Stimulated activated naive CD8-positive, alpha-beta T cell treated with anti-CD3 and anti-CD28 coated beads, Interleukin-15, Interleukin-2, amounts not matched to agents 100 ng/mL and 50 ng/mL, for 24 hours (primary cell): ENCODE results near the gene PDE6H.

Source experiments
- H3K27ac Mint-ChIP-seq: one replicate; pipeline ENCODE4 v1.8.0; 2021; ENCODE audit warnings: mild to moderate bottlenecking, mixed read lengths
- H3K27me3 Mint-ChIP-seq: one replicate; pipeline ENCODE4 v1.8.0; 2021; ENCODE audit warnings: mixed read lengths
- H3K36me3 Mint-ChIP-seq: one replicate; pipeline ENCODE4 v1.8.0; 2021; ENCODE audit warnings: low read depth, mixed read lengths
- H3K4me1 Mint-ChIP-seq: one replicate; pipeline ENCODE4 v1.8.0; 2021; ENCODE audit warnings: low read depth, mixed read lengths
- H3K4me3 Mint-ChIP-seq: one replicate; pipeline ENCODE4 v1.8.0; 2021; ENCODE audit warnings: mild to moderate bottlenecking, mixed read lengths
- H3K9me3 Mint-ChIP-seq: one replicate; pipeline ENCODE4 v1.8.0; 2021; ENCODE audit warnings: mixed read lengths

Gene PDE6H

DNA sequence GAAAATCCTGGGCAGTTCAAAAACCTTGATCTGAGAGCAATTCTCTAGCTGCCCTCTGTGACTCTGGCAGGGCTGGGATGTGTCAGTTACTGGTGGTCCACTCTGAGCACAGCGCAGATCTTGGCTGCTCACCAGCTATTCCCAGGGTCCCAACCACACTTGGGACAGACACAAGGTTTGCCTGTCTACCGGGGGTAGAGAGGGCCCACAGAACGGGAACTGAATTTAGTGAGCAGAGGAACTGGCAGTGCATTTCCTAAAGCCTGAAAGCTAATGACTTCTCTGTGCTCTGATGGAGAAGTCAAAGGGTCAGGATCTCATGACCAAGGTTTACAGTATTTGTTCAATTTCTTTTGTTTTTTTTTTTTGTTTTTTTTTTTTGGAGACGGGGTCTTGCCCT, 2.6 kb downstream of the PDE6H start:
- Mint-ChIP-seq H3K4me3 (no peak overlapping the region), H3K36me3 (no peaks in the 10 kb centered on the region), H3K9me3 (no peaks in the 10 kb centered on the region), H3K27me3 (no peaks in the 10 kb centered on the region), H3K27ac (no peak overlapping the region), H3K4me1 (peaks cover 44% of the 10 kb centered on the region)

GRCh38 chr12:14976658-14977057, 3.8 kb downstream of the PDE6H start:
- H3K36me3 Mint-ChIP-seq, result no peaks in the 10 kb centered on the region
- H3K4me3 Mint-ChIP-seq, result no peak overlapping the region
- H3K27me3 Mint-ChIP-seq, result no peaks in the 10 kb centered on the region
- no peaks in the 10 kb centered on the region for H3K9me3 Mint-ChIP-seq
- H3K27ac Mint-ChIP-seq, result no peak overlapping the region
- peaks cover 48% of the 10 kb centered on the region for H3K4me1 Mint-ChIP-seq

DNA sequence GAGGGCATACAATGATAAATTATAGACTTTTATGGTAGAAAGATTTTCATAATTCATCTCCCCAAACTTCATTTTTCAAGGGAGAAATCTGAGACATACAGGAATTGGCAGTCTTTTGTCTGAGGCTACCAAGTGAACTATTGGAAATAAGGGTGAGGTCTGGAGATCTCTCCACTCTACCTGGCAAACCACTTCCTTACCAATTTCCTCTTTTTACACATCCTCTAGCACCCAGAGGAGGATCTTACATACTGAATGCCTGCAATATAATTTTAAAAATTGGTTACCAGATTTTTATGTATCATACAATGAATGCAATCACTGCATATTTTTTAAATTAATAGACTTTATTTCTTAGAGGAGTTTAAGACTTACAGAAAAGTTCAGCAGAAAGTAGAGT, 6.6 kb downstream of the PDE6H start:
- H3K4me3 Mint-ChIP-seq, result no peak overlapping the region
- peaks cover 63% of the 10 kb centered on the region for H3K4me1 Mint-ChIP-seq
- no peaks in the 10 kb centered on the region for H3K27me3 Mint-ChIP-seq
- H3K9me3 Mint-ChIP-seq, result no peaks in the 10 kb centered on the region
- H3K36me3 Mint-ChIP-seq, result no peaks in the 10 kb centered on the region
- H3K27ac Mint-ChIP-seq, result no peak overlapping the region

GRCh38 chr12:14981049-14981448, 8.2 kb downstream of the PDE6H start:
- Mint-ChIP-seq H3K4me3 (no peak overlapping the region), H3K27me3 (no peaks in the 10 kb centered on the region), H3K4me1 (peaks cover 65% of the 10 kb centered on the region), H3K36me3 (no peaks in the 10 kb centered on the region), H3K9me3 (no peaks in the 10 kb centered on the region), H3K27ac (no peak overlapping the region)

- Mint-ChIP-seq H3K9me3 (no peaks in the 10 kb centered on the region), H3K36me3 (no peaks in the 10 kb centered on the region), H3K27me3 (no peaks in the 10 kb centered on the region), H3K4me1 (peaks cover 65% of the 10 kb centered on the region), H3K4me3 (no peak overlapping the region), H3K27ac (peak overlapping the region; percentile 11)
Observed at GRCh38 chr12:14982562-14982961, 9.7 kb downstream of the PDE6H start.

- no peaks in the 10 kb centered on the region for H3K27me3 Mint-ChIP-seq
- peaks cover 61% of the 10 kb centered on the region for H3K4me1 Mint-ChIP-seq
- H3K27ac Mint-ChIP-seq, result peak overlapping the region; percentile 11
- peak overlapping the region; percentile 9 for H3K4me3 Mint-ChIP-seq
- H3K36me3 Mint-ChIP-seq, result no peaks in the 10 kb centered on the region
- H3K9me3 Mint-ChIP-seq, result no peaks in the 10 kb centered on the region
Observed at GRCh38 chr12:14982991-14983390, 10.1 kb downstream of the PDE6H start.

GRCh38 chr12:14984036-14984435, 11.2 kb downstream of the PDE6H start:
- no peaks in the 10 kb centered on the region for H3K9me3 Mint-ChIP-seq
- H3K27me3 Mint-ChIP-seq, result no peaks in the 10 kb centered on the region
- H3K4me3 Mint-ChIP-seq, result no peak overlapping the region
- no peaks in the 10 kb centered on the region for H3K36me3 Mint-ChIP-seq
- peaks cover 50% of the 10 kb centered on the region for H3K4me1 Mint-ChIP-seq
- H3K27ac Mint-ChIP-seq, result no peak overlapping the region

GRCh38 chr12:14984766-14985285, 12.0 kb downstream of the PDE6H start:
- Mint-ChIP-seq H3K9me3 (no peaks in the 10 kb centered on the region), H3K27me3 (no peaks in the 10 kb centered on the region), H3K4me3 (no peak overlapping the region), H3K36me3 (no peaks in the 10 kb centered on the region), H3K27ac (no peak overlapping the region), H3K4me1 (peaks cover 50% of the 10 kb centered on the region)

- no peaks in the 10 kb centered on the region for H3K27me3 Mint-ChIP-seq
- no peaks in the 10 kb centered on the region for H3K36me3 Mint-ChIP-seq
- no peak overlapping the region for H3K27ac Mint-ChIP-seq
- peaks cover 48% of the 10 kb centered on the region for H3K4me1 Mint-ChIP-seq
- H3K9me3 Mint-ChIP-seq, result peaks cover 5% of the 10 kb centered on the region
- no peak overlapping the region for H3K4me3 Mint-ChIP-seq
Observed at GRCh38 chr12:14986449-14986848, 13.6 kb downstream of the PDE6H start.

- no peaks in the 10 kb centered on the region for H3K27me3 Mint-ChIP-seq
- no peak overlapping the region for H3K4me3 Mint-ChIP-seq
- H3K9me3 Mint-ChIP-seq, result peaks cover 6% of the 10 kb centered on the region
- no peak overlapping the region for H3K27ac Mint-ChIP-seq
- H3K36me3 Mint-ChIP-seq, result no peaks in the 10 kb centered on the region
- H3K4me1 Mint-ChIP-seq, result peaks cover 43% of the 10 kb centered on the region
Observed at GRCh38 chr12:14988035-14988434, 15.2 kb downstream of the PDE6H start.

- Mint-ChIP-seq H3K27ac (peak overlapping the region; percentile 0), H3K9me3 (peaks cover 6% of the 10 kb centered on the region), H3K27me3 (no peaks in the 10 kb centered on the region), H3K4me1 (peaks cover 46% of the 10 kb centered on the region), H3K36me3 (no peaks in the 10 kb centered on the region), H3K4me3 (no peak overlapping the region)
Observed at GRCh38 chr12:14989790-14990189, 16.9 kb downstream of the PDE6H start.

- Mint-ChIP-seq H3K27ac (no peak overlapping the region), H3K4me1 (peaks cover 56% of the 10 kb centered on the region), H3K27me3 (no peaks in the 10 kb centered on the region), H3K36me3 (no peaks in the 10 kb centered on the region), H3K9me3 (peaks cover 6% of the 10 kb centered on the region), H3K4me3 (no peak overlapping the region)
Observed at GRCh38 chr12:14991069-14991468, 18.2 kb downstream of the PDE6H start.

GRCh38 chr12:14992673-14993072, 19.8 kb downstream of the PDE6H start:
- no peak overlapping the region for H3K27ac Mint-ChIP-seq

DNA sequence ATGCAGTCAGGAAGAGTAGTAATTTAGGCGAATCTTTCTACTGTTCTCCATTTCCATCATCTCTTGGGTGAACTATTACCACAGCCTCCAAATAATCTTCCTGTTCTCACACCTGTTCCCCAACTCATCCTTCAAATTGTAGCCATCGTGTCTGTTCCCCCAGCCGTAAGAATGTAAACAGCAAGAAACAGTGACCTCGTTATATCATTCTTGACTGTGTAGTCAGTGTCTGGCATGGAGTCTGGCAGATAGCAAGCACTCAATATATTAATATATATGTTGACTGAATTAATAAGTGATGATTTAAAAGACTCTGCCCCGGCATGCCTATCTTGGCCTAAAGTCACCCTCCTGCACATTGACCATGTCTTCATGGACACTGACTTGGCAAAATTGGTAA, 20.3 kb downstream of the PDE6H start:
- peaks cover 56% of the 10 kb centered on the region for H3K4me1 Mint-ChIP-seq
- peaks cover 6% of the 10 kb centered on the region for H3K9me3 Mint-ChIP-seq
- no peak overlapping the region for H3K27ac Mint-ChIP-seq
- no peak overlapping the region for H3K4me3 Mint-ChIP-seq
- H3K27me3 Mint-ChIP-seq, result peaks cover under 1% of the 10 kb centered on the region
- no peaks in the 10 kb centered on the region for H3K36me3 Mint-ChIP-seq

More at GRCh38 chr12:14992673-14993072, 19.8 kb downstream of the PDE6H start:
- Mint-ChIP-seq H3K4me3 (no peak overlapping the region), H3K36me3 (no peaks in the 10 kb centered on the region), H3K9me3 (peaks cover 6% of the 10 kb centered on the region), H3K4me1 (peaks cover 56% of the 10 kb centered on the region), H3K27me3 (no peaks in the 10 kb centered on the region)

DNA sequence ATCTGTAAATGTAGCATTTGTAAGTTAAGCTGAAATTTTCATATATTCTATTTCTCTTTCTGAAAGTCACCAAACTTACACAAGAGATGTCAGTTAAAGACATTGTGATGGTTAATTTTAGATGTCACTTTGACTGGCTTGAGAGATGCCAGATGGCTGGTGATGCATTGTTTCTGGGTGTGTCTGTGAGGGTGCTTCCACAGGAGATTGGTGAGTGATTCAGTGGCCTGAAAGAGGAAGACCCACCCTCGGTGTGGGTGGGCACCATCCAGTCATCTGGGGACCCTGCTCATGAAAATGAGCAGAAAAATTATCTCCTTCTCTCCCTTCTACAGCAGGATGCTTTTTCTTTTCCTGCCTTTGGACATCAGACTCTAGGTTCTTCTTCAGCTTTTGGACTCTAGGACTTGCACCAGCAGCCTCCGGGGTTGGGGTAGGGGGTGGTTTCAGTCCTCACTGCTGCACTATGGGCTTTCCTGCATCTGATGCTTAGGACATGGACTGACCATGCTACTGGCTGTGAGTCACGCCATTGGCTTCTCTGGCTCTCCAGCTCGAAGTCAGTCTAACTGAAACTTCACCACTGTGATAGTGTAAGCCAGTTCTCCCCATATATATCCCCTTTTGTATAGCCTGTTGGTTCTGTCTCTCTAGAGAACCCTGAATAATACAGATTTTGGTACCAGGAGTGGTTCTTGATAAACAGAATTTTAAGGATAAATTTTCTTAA, 20.9 kb downstream of the PDE6H start:
- H3K36me3 Mint-ChIP-seq, result no peaks in the 10 kb centered on the region
- peaks cover 4% of the 10 kb centered on the region for H3K27me3 Mint-ChIP-seq
- H3K4me3 Mint-ChIP-seq, result no peak overlapping the region
- peaks cover 6% of the 10 kb centered on the region for H3K9me3 Mint-ChIP-seq
- peaks cover 56% of the 10 kb centered on the region for H3K4me1 Mint-ChIP-seq
- peak overlapping the region; percentile 17 for H3K27ac Mint-ChIP-seq

DNA sequence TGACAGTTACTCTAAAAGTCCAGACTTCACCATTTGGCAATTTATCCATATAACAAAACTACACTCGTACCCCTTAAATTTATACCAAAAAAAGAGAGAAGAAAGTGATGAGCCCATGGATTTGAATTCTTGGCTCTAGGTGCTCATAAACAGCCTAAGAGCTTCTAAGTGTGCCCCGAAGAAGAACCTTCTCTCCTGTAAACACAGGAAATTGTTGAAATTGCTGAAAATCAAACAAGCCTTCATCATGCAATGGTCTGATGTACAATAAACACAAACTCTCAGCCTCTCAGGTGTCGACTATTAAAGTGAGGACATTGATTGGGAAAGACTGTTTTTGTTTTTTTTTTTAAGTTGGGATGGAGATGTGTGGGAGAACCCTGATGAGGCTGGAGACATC, 21.8 kb downstream of the PDE6H start:
- H3K4me1 Mint-ChIP-seq, result peaks cover 50% of the 10 kb centered on the region
- no peaks in the 10 kb centered on the region for H3K36me3 Mint-ChIP-seq
- H3K27ac Mint-ChIP-seq, result peak overlapping the region; percentile 52
- H3K27me3 Mint-ChIP-seq, result peaks cover 4% of the 10 kb centered on the region
- no peak overlapping the region for H3K4me3 Mint-ChIP-seq
- peaks cover 6% of the 10 kb centered on the region for H3K9me3 Mint-ChIP-seq
